SK-N-SH treated with all-trans-retinoic acid at 6 μM for 48 hours (cell line): ENCODE results near the gene VMA21.

ENCODE experiments used
- ATAC-seq: fragments of 200-7000 bp; cut with Tn5 transposase; 3 replicates; pipeline ENCODE4 v1.9.1; 2020; ENCODE audit warnings: mild to moderate bottlenecking, moderate library complexity
- BACH2 ChIP-seq: fragments of 250-450 bp; sonication (Bioruptor Pico); IDR thresholded peaks from 2 replicates; pipeline ENCODE4 v1.9.0; 2021; ENCODE audit warnings: mild to moderate bottlenecking, borderline replicate concordance
- CSDC2 ChIP-seq: fragments of 250-450 bp; sonication (Bioruptor Pico); IDR thresholded peaks from 2 replicates; pipeline ENCODE4 v1.5.0; 2020; ENCODE audit warnings: mild to moderate bottlenecking, moderate library complexity
- CSRNP3 ChIP-seq: fragments of 250-450 bp; sonication (Bioruptor Pico); IDR thresholded peaks from 2 replicates; pipeline ENCODE4 v1.5.1; 2021; ENCODE audit warnings: mild to moderate bottlenecking, moderate library complexity
- ESRRG ChIP-seq: fragments of 250-450 bp; sonication (Bioruptor Pico); IDR thresholded peaks from 2 replicates; pipeline ENCODE4 v1.6.1; 2021; ENCODE audit warnings: mild to moderate bottlenecking
- GLIS3 ChIP-seq: fragments of 250-450 bp; sonication (Bioruptor Pico); IDR thresholded peaks from 2 replicates; pipeline ENCODE4 v1.5.0; 2020; ENCODE audit warnings: mild to moderate bottlenecking, moderate library complexity
- OSR1 ChIP-seq: fragments of 250-450 bp; sonication (Bioruptor Pico); IDR thresholded peaks from 2 replicates; pipeline ENCODE4 v1.8.0; 2022; ENCODE audit warnings: moderate library complexity, mild to moderate bottlenecking, inconsistent platforms
- PATZ1 ChIP-seq: fragments of 250-450 bp; sonication (Bioruptor Pico); IDR thresholded peaks from 2 replicates; pipeline ENCODE4 v1.8.0; 2020; ENCODE audit warnings: mild to moderate bottlenecking, moderate library complexity, borderline replicate concordance
- POU6F1 ChIP-seq: fragments of 250-450 bp; sonication (Bioruptor Pico); IDR thresholded peaks from 2 replicates; pipeline ENCODE4 v1.8.0; 2021; ENCODE audit warnings: low read depth, mild to moderate bottlenecking, moderate library complexity, borderline replicate concordance
- PPARA ChIP-seq: fragments of 250-450 bp; sonication (Bioruptor Pico); IDR thresholded peaks from 2 replicates; pipeline ENCODE4 v1.5.0; 2020; ENCODE audit warnings: mild to moderate bottlenecking, borderline replicate concordance
- RARB ChIP-seq: fragments of 250-450 bp; sonication (Bioruptor Pico); IDR thresholded peaks from 2 replicates; pipeline ENCODE4 v1.8.0; 2021; ENCODE audit warnings: mild to moderate bottlenecking, moderate library complexity
- SNAI2 ChIP-seq: fragments of 250-450 bp; sonication (Bioruptor Pico); IDR thresholded peaks from 2 replicates; pipeline ENCODE4 v1.5.0; 2020; ENCODE audit warnings: mild to moderate bottlenecking, moderate library complexity
- TCF4 ChIP-seq: fragments of 250-450 bp; sonication (Bioruptor Pico); IDR thresholded peaks from 2 replicates; pipeline ENCODE4 v1.8.0; 2021; ENCODE audit warnings: mild to moderate bottlenecking, moderate library complexity, borderline replicate concordance
- TOX ChIP-seq: fragments of 250-450 bp; sonication (Bioruptor Pico); IDR thresholded peaks from 2 replicates; pipeline ENCODE4 v1.8.0; 2021; ENCODE audit warnings: mild to moderate bottlenecking, moderate library complexity, borderline replicate concordance
- TSHZ2 ChIP-seq: fragments of 250-450 bp; sonication (Bioruptor Pico); IDR thresholded peaks from 2 replicates; pipeline ENCODE4 v1.5.0; 2020; ENCODE audit warnings: mild to moderate bottlenecking, moderate library complexity
- ZC3H10 ChIP-seq: fragments of 250-450 bp; sonication (Bioruptor Pico); IDR thresholded peaks from 2 replicates; pipeline ENCODE4 v1.5.1; 2021; ENCODE audit warnings: mild to moderate bottlenecking, moderate library complexity
- ZFP3 ChIP-seq: fragments of 250-450 bp; sonication (Bioruptor Pico); IDR thresholded peaks from 2 replicates; pipeline ENCODE4 v1.5.0; 2020; ENCODE audit warnings: mild to moderate bottlenecking, moderate library complexity
- ZFP30 ChIP-seq: fragments of 450-650 bp; formaldehyde crosslinking; IDR thresholded peaks from 2 replicates; pipeline ENCODE4 v1.5.0; 2022; ENCODE audit warnings: mild to moderate bottlenecking, moderate library complexity
- ZNF70 ChIP-seq: fragments of 450-650 bp; formaldehyde crosslinking; IDR thresholded peaks from 2 replicates; pipeline ENCODE4 v1.5.0; 2020; ENCODE audit warnings: mild to moderate bottlenecking, moderate library complexity
- ZNF8 ChIP-seq: fragments of 450-650 bp; formaldehyde crosslinking; IDR thresholded peaks from 2 replicates; pipeline ENCODE4 v1.5.0; 2020; ENCODE audit warnings: mild to moderate bottlenecking, moderate library complexity

VMA21 gene

GRCh38 chrX:151386838-151387459 is 10.1 kb upstream of the VMA21 start:
- ATAC-seq = no peak
- TF ChIP-seq TCF4 (CRISPR knock-in tag) (no peak), PATZ1 (CRISPR knock-in tag) (no peak), POU6F1 (CRISPR knock-in tag) (no peak), BACH2 (CRISPR knock-in tag) (no peak), OSR1 (CRISPR knock-in tag) (no peak), RARB (CRISPR knock-in tag) (no peak), ESRRG (no peak), ZC3H10 (CRISPR knock-in tag) (no peak)

GRCh38 chrX:151391722-151392121 is 5.3 kb upstream of the VMA21 start:
- no peak for ATAC-seq

GRCh38 chrX:151393514-151393913 is 3.5 kb upstream of the VMA21 start:
- no peak for ATAC-seq
- TF ChIP-seq TSHZ2 (CRISPR knock-in tag) = no peak
- TF ChIP-seq CSRNP3 (CRISPR knock-in tag) = no peak
- no peak for TF ChIP-seq SNAI2
- no peak for TF ChIP-seq TOX
- TF ChIP-seq POU6F1 (CRISPR knock-in tag) = no peak
- TF ChIP-seq ESRRG = no peak
- no peak for TF ChIP-seq OSR1 (CRISPR knock-in tag)
- TF ChIP-seq GLIS3 (CRISPR knock-in tag) = no peak
- no peak for TF ChIP-seq ZFP30
- no peak for TF ChIP-seq RARB (CRISPR knock-in tag)

More at GRCh38 chrX:151391722-151392121, 5.3 kb upstream of the VMA21 start:
- TF ChIP-seq ZNF8 (CRISPR knock-in tag) = no peak
- TF ChIP-seq PPARA (CRISPR knock-in tag) = no peak
- no peak for TF ChIP-seq ESRRG
- no peak for TF ChIP-seq ZNF70
- no peak for TF ChIP-seq SNAI2
- no peak for TF ChIP-seq ZFP3 (CRISPR knock-in tag)
- TF ChIP-seq ZC3H10 (CRISPR knock-in tag) = no peak
- no peak for TF ChIP-seq TOX
- no peak for TF ChIP-seq TCF4 (CRISPR knock-in tag)
- TF ChIP-seq PATZ1 (CRISPR knock-in tag) = no peak
- no peak for TF ChIP-seq GLIS3 (CRISPR knock-in tag)
- TF ChIP-seq CSDC2 (CRISPR knock-in tag) = no peak
- TF ChIP-seq RARB (CRISPR knock-in tag) = no peak
- TF ChIP-seq POU6F1 (CRISPR knock-in tag) = no peak
- TF ChIP-seq, all 23 proteins: peak for 0
